SK-N-SH treated with all-trans-retinoic acid at 6 μM for 48 hours (cell line): ENCODE results near the gene KRT38.
"Not testable (repeated sequence)": the region's sequence is repeated elsewhere in the genome, so short reads cannot be mapped to it uniquely, and the experiment has no call there.

Experiments used
- ATAC-seq: fragments of 200-7000 bp; cut with Tn5 transposase; 3 replicates; pipeline ENCODE4 v1.9.1; 2020; ENCODE audit warnings: mild to moderate bottlenecking, moderate library complexity
- ARNTL ChIP-seq: fragments of 450-650 bp; formaldehyde crosslinking; IDR thresholded peaks from 2 replicates; pipeline ENCODE4 v1.5.0; 2020; ENCODE audit warnings: low read depth, mild to moderate bottlenecking, moderate library complexity, borderline replicate concordance
- BACH2 ChIP-seq: fragments of 250-450 bp; sonication (Bioruptor Pico); IDR thresholded peaks from 2 replicates; pipeline ENCODE4 v1.9.0; 2021; ENCODE audit warnings: mild to moderate bottlenecking, borderline replicate concordance
- CSDC2 ChIP-seq: fragments of 250-450 bp; sonication (Bioruptor Pico); IDR thresholded peaks from 2 replicates; pipeline ENCODE4 v1.5.0; 2020; ENCODE audit warnings: mild to moderate bottlenecking, moderate library complexity
- ESRRG ChIP-seq: fragments of 250-450 bp; sonication (Bioruptor Pico); IDR thresholded peaks from 2 replicates; pipeline ENCODE4 v1.6.1; 2021; ENCODE audit warnings: mild to moderate bottlenecking
- GLIS3 ChIP-seq: fragments of 250-450 bp; sonication (Bioruptor Pico); IDR thresholded peaks from 2 replicates; pipeline ENCODE4 v1.5.0; 2020; ENCODE audit warnings: mild to moderate bottlenecking, moderate library complexity
- ISL1 ChIP-seq: fragments of 250-450 bp; sonication (Bioruptor Pico); IDR thresholded peaks from 2 replicates; pipeline ENCODE4 v2.1.2; 2022; ENCODE audit warnings: mild to moderate bottlenecking, moderate library complexity
- OSR1 ChIP-seq: fragments of 250-450 bp; sonication (Bioruptor Pico); IDR thresholded peaks from 2 replicates; pipeline ENCODE4 v1.8.0; 2022; ENCODE audit warnings: moderate library complexity, mild to moderate bottlenecking, inconsistent platforms
- PPARA ChIP-seq: fragments of 250-450 bp; sonication (Bioruptor Pico); IDR thresholded peaks from 2 replicates; pipeline ENCODE4 v1.5.0; 2020; ENCODE audit warnings: mild to moderate bottlenecking, borderline replicate concordance
- RARB ChIP-seq: fragments of 250-450 bp; sonication (Bioruptor Pico); IDR thresholded peaks from 2 replicates; pipeline ENCODE4 v1.8.0; 2021; ENCODE audit warnings: mild to moderate bottlenecking, moderate library complexity
- SNAI2 ChIP-seq: fragments of 250-450 bp; sonication (Bioruptor Pico); IDR thresholded peaks from 2 replicates; pipeline ENCODE4 v1.5.0; 2020; ENCODE audit warnings: mild to moderate bottlenecking, moderate library complexity
- TOX ChIP-seq: fragments of 250-450 bp; sonication (Bioruptor Pico); IDR thresholded peaks from 2 replicates; pipeline ENCODE4 v1.8.0; 2021; ENCODE audit warnings: mild to moderate bottlenecking, moderate library complexity, borderline replicate concordance
- ZC3H10 ChIP-seq: fragments of 250-450 bp; sonication (Bioruptor Pico); IDR thresholded peaks from 2 replicates; pipeline ENCODE4 v1.5.1; 2021; ENCODE audit warnings: mild to moderate bottlenecking, moderate library complexity
- ZFP3 ChIP-seq: fragments of 250-450 bp; sonication (Bioruptor Pico); IDR thresholded peaks from 2 replicates; pipeline ENCODE4 v1.5.0; 2020; ENCODE audit warnings: mild to moderate bottlenecking, moderate library complexity
- ZFP30 ChIP-seq: fragments of 450-650 bp; formaldehyde crosslinking; IDR thresholded peaks from 2 replicates; pipeline ENCODE4 v1.5.0; 2022; ENCODE audit warnings: mild to moderate bottlenecking, moderate library complexity
- ZNF565 ChIP-seq: fragments of 450-650 bp; formaldehyde crosslinking; conservative IDR thresholded peaks from 2 replicates; pipeline ENCODE4 v1.5.0; 2020; ENCODE audit warnings: low read depth, mild to moderate bottlenecking, moderate library complexity
- ZNF70 ChIP-seq: fragments of 450-650 bp; formaldehyde crosslinking; IDR thresholded peaks from 2 replicates; pipeline ENCODE4 v1.5.0; 2020; ENCODE audit warnings: mild to moderate bottlenecking, moderate library complexity
- ZNF8 ChIP-seq: fragments of 450-650 bp; formaldehyde crosslinking; IDR thresholded peaks from 2 replicates; pipeline ENCODE4 v1.5.0; 2020; ENCODE audit warnings: mild to moderate bottlenecking, moderate library complexity
- TF ChIP-seq, protein P1 (sequence below): fragments of 250-450 bp; sonication (Bioruptor Pico); IDR thresholded peaks from 2 replicates; pipeline ENCODE4 v1.5.0; 2020; ENCODE audit warnings: mild to moderate bottlenecking, moderate library complexity
- TF ChIP-seq, protein P2 (sequence below): fragments of 250-450 bp; sonication (Bioruptor Pico); IDR thresholded peaks from 2 replicates; pipeline ENCODE4 v1.5.1; 2021; ENCODE audit warnings: mild to moderate bottlenecking, moderate library complexity
- TF ChIP-seq, protein P3 (sequence below): fragments of 250-450 bp; sonication (Bioruptor Pico); IDR thresholded peaks from 2 replicates; pipeline ENCODE4 v1.8.0; 2021; ENCODE audit warnings: low read depth, mild to moderate bottlenecking, moderate library complexity, borderline replicate concordance
- TF ChIP-seq, protein P4 (sequence below): fragments of 250-450 bp; sonication (Bioruptor Pico); IDR thresholded peaks from 2 replicates; pipeline ENCODE4 v1.5.1; 2020; ENCODE audit warnings: low read depth, mild to moderate bottlenecking, moderate library complexity
- TF ChIP-seq, protein P5 (sequence below): fragments of 250-450 bp; sonication (Bioruptor Pico); IDR thresholded peaks from 2 replicates; pipeline ENCODE4 v1.8.0; 2020; ENCODE audit warnings: mild to moderate bottlenecking, moderate library complexity, borderline replicate concordance

The KRT38 gene

DNA sequence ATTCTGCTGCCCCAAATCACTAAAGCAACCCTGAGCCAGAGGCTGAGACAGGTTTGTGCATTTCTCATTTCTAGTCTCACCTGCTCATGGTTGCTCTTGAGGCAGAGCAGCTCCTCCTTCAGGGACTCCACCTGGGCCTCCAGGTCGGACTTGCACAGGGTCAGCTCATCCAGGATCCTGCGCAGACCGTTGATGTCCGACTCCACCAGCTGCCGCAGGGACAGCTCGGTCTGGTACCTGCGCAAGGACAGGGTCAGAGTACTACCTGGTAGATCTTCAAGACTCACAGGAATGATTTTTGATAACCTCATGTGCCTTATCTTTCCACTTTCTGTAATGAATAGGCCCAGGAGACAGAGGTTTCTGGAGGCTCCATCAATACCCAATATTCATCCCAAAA is 44.4 kb downstream of the KRT38 start:
- TF ChIP-seq, protein P1, sequence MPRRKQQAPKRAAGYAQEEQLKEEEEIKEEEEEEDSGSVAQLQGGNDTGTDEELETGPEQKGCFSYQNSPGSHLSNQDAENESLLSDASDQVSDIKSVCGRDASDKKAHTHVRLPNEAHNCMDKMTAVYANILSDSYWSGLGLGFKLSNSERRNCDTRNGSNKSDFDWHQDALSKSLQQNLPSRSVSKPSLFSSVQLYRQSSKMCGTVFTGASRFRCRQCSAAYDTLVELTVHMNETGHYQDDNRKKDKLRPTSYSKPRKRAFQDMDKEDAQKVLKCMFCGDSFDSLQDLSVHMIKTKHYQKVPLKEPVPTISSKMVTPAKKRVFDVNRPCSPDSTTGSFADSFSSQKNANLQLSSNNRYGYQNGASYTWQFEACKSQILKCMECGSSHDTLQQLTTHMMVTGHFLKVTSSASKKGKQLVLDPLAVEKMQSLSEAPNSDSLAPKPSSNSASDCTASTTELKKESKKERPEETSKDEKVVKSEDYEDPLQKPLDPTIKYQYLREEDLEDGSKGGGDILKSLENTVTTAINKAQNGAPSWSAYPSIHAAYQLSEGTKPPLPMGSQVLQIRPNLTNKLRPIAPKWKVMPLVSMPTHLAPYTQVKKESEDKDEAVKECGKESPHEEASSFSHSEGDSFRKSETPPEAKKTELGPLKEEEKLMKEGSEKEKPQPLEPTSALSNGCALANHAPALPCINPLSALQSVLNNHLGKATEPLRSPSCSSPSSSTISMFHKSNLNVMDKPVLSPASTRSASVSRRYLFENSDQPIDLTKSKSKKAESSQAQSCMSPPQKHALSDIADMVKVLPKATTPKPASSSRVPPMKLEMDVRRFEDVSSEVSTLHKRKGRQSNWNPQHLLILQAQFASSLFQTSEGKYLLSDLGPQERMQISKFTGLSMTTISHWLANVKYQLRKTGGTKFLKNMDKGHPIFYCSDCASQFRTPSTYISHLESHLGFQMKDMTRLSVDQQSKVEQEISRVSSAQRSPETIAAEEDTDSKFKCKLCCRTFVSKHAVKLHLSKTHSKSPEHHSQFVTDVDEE (CRISPR knock-in tag), result no peak
- TF ChIP-seq, protein P2, sequence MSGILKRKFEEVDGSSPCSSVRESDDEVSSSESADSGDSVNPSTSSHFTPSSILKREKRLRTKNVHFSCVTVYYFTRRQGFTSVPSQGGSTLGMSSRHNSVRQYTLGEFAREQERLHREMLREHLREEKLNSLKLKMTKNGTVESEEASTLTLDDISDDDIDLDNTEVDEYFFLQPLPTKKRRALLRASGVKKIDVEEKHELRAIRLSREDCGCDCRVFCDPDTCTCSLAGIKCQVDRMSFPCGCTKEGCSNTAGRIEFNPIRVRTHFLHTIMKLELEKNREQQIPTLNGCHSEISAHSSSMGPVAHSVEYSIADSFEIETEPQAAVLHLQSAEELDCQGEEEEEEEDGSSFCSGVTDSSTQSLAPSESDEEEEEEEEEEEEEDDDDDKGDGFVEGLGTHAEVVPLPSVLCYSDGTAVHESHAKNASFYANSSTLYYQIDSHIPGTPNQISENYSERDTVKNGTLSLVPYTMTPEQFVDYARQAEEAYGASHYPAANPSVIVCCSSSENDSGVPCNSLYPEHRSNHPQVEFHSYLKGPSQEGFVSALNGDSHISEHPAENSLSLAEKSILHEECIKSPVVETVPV, result no peak
- TF ChIP-seq RARB (no peak), ESRRG (no peak), BACH2 (CRISPR knock-in tag) (no peak), ZC3H10 (CRISPR knock-in tag) (no peak), OSR1 (no peak), ZNF565 (CRISPR knock-in tag) (no peak), PPARA (CRISPR knock-in tag) (no peak), ZNF70 (CRISPR knock-in tag) (no peak), ZFP3 (CRISPR knock-in tag) (no peak), GLIS3 (CRISPR knock-in tag) (no peak)
- TF ChIP-seq, protein P3, sequence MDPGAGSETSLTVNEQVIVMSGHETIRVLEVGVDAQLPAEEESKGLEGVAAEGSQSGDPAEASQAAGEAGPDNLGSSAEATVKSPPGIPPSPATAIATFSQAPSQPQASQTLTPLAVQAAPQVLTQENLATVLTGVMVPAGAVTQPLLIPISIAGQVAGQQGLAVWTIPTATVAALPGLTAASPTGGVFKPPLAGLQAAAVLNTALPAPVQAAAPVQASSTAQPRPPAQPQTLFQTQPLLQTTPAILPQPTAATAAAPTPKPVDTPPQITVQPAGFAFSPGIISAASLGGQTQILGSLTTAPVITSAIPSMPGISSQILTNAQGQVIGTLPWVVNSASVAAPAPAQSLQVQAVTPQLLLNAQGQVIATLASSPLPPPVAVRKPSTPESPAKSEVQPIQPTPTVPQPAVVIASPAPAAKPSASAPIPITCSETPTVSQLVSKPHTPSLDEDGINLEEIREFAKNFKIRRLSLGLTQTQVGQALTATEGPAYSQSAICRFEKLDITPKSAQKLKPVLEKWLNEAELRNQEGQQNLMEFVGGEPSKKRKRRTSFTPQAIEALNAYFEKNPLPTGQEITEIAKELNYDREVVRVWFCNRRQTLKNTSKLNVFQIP, result no peak
- no peak for ATAC-seq

DNA sequence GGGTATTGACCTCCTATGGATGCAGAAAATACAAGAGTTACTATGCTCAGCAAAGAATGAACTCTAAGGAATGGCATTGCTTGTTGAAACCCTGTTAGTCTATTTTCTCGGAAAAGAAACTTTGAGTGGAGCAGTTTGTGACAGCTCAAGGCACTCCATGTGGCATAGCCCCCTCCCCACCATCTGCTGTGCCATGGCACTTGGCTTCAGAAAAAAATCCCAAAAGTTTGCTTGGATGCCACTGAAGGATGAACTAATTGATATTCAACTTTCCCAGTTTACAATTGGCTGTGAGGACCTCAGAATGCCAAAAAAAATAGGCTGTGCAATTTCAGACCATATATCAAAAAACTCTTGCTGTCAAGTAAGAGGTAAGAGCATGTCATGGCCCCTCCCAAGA is 45.2 kb downstream of the KRT38 start:
- ATAC-seq, result no peak
- TF ChIP-seq PPARA (CRISPR knock-in tag) (no peak), ZFP30 (CRISPR knock-in tag) (no peak), ZFP3 (CRISPR knock-in tag) (no peak), CSDC2 (CRISPR knock-in tag) (no peak), TOX (no peak), ZC3H10 (CRISPR knock-in tag) (no peak), ARNTL (CRISPR knock-in tag) (no peak), RARB (no peak), ZNF565 (CRISPR knock-in tag) (no peak), ZNF70 (CRISPR knock-in tag) (no peak), SNAI2 (CRISPR knock-in tag) (no peak), ISL1 (no peak), GLIS3 (CRISPR knock-in tag) (no peak), ZNF8 (no peak), BACH2 (CRISPR knock-in tag) (no peak), OSR1 (no peak)
- TF ChIP-seq, protein P3, result no peak
- TF ChIP-seq, protein P4, sequence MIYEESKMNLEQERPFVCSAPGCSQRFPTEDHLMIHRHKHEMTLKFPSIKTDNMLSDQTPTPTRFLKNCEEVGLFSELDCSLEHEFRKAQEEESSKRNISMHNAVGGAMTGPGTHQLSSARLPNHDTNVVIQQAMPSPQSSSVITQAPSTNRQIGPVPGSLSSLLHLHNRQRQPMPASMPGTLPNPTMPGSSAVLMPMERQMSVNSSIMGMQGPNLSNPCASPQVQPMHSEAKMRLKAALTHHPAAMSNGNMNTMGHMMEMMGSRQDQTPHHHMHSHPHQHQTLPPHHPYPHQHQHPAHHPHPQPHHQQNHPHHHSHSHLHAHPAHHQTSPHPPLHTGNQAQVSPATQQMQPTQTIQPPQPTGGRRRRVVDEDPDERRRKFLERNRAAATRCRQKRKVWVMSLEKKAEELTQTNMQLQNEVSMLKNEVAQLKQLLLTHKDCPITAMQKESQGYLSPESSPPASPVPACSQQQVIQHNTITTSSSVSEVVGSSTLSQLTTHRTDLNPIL, result no peak
- TF ChIP-seq, protein P1 (CRISPR knock-in tag), result no peak
- TF ChIP-seq, protein P5, sequence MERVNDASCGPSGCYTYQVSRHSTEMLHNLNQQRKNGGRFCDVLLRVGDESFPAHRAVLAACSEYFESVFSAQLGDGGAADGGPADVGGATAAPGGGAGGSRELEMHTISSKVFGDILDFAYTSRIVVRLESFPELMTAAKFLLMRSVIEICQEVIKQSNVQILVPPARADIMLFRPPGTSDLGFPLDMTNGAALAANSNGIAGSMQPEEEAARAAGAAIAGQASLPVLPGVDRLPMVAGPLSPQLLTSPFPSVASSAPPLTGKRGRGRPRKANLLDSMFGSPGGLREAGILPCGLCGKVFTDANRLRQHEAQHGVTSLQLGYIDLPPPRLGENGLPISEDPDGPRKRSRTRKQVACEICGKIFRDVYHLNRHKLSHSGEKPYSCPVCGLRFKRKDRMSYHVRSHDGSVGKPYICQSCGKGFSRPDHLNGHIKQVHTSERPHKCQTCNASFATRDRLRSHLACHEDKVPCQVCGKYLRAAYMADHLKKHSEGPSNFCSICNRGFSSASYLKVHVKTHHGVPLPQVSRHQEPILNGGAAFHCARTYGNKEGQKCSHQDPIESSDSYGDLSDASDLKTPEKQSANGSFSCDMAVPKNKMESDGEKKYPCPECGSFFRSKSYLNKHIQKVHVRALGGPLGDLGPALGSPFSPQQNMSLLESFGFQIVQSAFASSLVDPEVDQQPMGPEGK (CRISPR knock-in tag), result no peak
- TF ChIP-seq, all 23 proteins: peak for 0

DNA sequence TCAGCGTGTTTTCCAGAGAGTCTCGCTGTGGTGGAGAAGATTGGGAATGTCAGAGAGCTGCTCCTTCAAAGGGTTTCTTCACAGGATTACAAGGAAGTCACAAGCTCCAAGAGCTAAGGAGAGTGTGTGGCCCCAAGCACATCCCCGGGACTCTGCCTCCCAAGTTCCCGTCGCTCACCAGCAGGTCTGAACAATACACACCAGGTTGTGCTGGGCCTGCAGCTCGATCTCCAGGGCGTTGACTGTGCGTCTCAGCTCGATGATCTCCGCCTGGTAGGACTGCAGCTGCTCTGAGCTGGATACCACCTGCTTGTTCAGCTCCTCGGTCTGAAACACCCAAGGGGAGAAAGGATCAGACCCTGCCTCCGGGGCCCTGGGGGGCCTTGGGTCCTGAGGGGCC is 45.7 kb downstream of the KRT38 start:
- ATAC-seq, result not testable (repeated sequence)
